Nephron (organoid): ENCODE results near the gene CTSA.

Experiments used
- H3K27ac Mint-ChIP-seq, 3 experiments: 2 replicates each; pipeline ENCODE4 v1.8.0; 2020; ENCODE audit warnings: mixed read lengths in 3 of 3, mild to moderate bottlenecking in 2 of 3, moderate library complexity in 1 of 3
- H3K27me3 Mint-ChIP-seq: 2 replicates; pipeline ENCODE4 v1.8.0; 2021; ENCODE audit warnings: low read depth, mild to moderate bottlenecking, moderate library complexity, mixed read lengths
- H3K36me3 Mint-ChIP-seq: 2 replicates; pipeline ENCODE4 v1.8.0; 2020; ENCODE audit warnings: low read depth, mixed read lengths
- H3K4me1 Mint-ChIP-seq: 2 replicates; pipeline ENCODE4 v1.8.0; 2020; ENCODE audit warnings: mixed read lengths
- H3K4me3 Mint-ChIP-seq, 3 experiments: 2 replicates each; pipeline ENCODE4 v1.8.0; 2020; ENCODE audit warnings: mild to moderate bottlenecking in 3 of 3, mixed read lengths in 3 of 3, moderate library complexity in 2 of 3
- H3K9me3 Mint-ChIP-seq: 2 replicates; pipeline ENCODE4 v1.8.0; 2020; ENCODE audit warnings: mixed read lengths
- CTCF ChIP-seq, 3 experiments: fragments of 200-600 bp; sonication (generic); IDR thresholded peaks; one replicate each; pipeline ENCODE4 v1.5.0; 2021; ENCODE audit warnings: antibody characterized with exemption in 3 of 3; ENCODE audit not compliant: unreplicated experiment in 3 of 3

CTSA gene

GRCh38 chr20:45935416-45936046, 44.4 kb downstream of the CTSA start:
- H3K4me3 Mint-ChIP-seq = peak overlapping the region; percentile 88 to 95 (median 93)
- H3K36me3 Mint-ChIP-seq = peaks cover 31% of the 10 kb centered on the region
- H3K9me3 Mint-ChIP-seq = no peaks in the 10 kb centered on the region
- H3K27me3 Mint-ChIP-seq = no peaks in the 10 kb centered on the region
- peak overlapping the region; percentile 97 to 100 (median 99) for H3K27ac Mint-ChIP-seq
- no peak for TF ChIP-seq CTCF (IDR thresholded peaks at IDR 0.05; ENCODE audit: unreplicated experiment in 3 of 3)
- H3K4me1 Mint-ChIP-seq = peaks cover 19% of the 10 kb centered on the region

- Mint-ChIP-seq H3K4me1 (peaks cover 19% of the 10 kb centered on the region), H3K4me3 (peak overlapping the region; percentile 75 to 83 (median 78)), H3K36me3 (peaks cover 32% of the 10 kb centered on the region), H3K9me3 (no peaks in the 10 kb centered on the region), H3K27me3 (no peaks in the 10 kb centered on the region), H3K27ac (peak overlapping the region in 1 of 3 experiments; percentile 89)
- TF ChIP-seq CTCF (IDR thresholded peaks at IDR 0.05; ENCODE audit: unreplicated experiment in 3 of 3) = no peak
Measured at GRCh38 chr20:45937765-45938164, 46.6 kb downstream of the CTSA start.

- H3K4me1 Mint-ChIP-seq = peaks cover 13% of the 10 kb centered on the region
- H3K36me3 Mint-ChIP-seq = peaks cover 43% of the 10 kb centered on the region
- no peak overlapping the region for H3K27ac Mint-ChIP-seq
- no peaks in the 10 kb centered on the region for H3K9me3 Mint-ChIP-seq
- H3K27me3 Mint-ChIP-seq = no peaks in the 10 kb centered on the region
- no peak for TF ChIP-seq CTCF (IDR thresholded peaks at IDR 0.05; ENCODE audit: unreplicated experiment in 3 of 3)
- peak overlapping the region in 1 of 3 experiments; percentile 53 for H3K4me3 Mint-ChIP-seq
Measured at GRCh38 chr20:45938727-45939438, 47.7 kb downstream of the CTSA start.

GRCh38 chr20:45940053-45940452, 48.9 kb downstream of the CTSA start:
- H3K27ac Mint-ChIP-seq = no peak overlapping the region
- no peaks in the 10 kb centered on the region for H3K27me3 Mint-ChIP-seq
- H3K4me1 Mint-ChIP-seq = peaks cover 12% of the 10 kb centered on the region
- H3K4me3 Mint-ChIP-seq = no peak overlapping the region
- no peak for TF ChIP-seq CTCF (IDR thresholded peaks at IDR 0.05; ENCODE audit: unreplicated experiment in 3 of 3)
- peaks cover 54% of the 10 kb centered on the region for H3K36me3 Mint-ChIP-seq
- no peaks in the 10 kb centered on the region for H3K9me3 Mint-ChIP-seq

GRCh38 chr20:45940469-45940868, 49.3 kb downstream of the CTSA start:
- peaks cover 58% of the 10 kb centered on the region for H3K36me3 Mint-ChIP-seq
- no peak for TF ChIP-seq CTCF (IDR thresholded peaks at IDR 0.05; ENCODE audit: unreplicated experiment in 3 of 3)
- no peak overlapping the region for H3K4me3 Mint-ChIP-seq

More at GRCh38 chr20:45940469-45940868, 49.3 kb downstream of the CTSA start:
- H3K4me1 Mint-ChIP-seq = peaks cover 9% of the 10 kb centered on the region
- H3K27me3 Mint-ChIP-seq = no peaks in the 10 kb centered on the region
- no peak overlapping the region for H3K27ac Mint-ChIP-seq
- no peaks in the 10 kb centered on the region for H3K9me3 Mint-ChIP-seq
